H1 (cell line): Measurements from ENCODE around the gene PMFBP1. TPM values are rescaled to one million over a fixed set of nuclear protein-coding genes. Genes with fewer than 3 reads are reported as not detected.

Experiments used
- CTCF ChIA-PET: fragments of 300-600 bp; sonication (Branson Sonifier 250); formaldehyde crosslinking; loops from one replicate; lab custom pipeline; 2021; ENCODE audit not compliant: partially characterized antibody; lab: Charles Lee
- POLR2A ChIA-PET: fragments of 300-600 bp; sonication (Branson Sonifier 250); formaldehyde crosslinking; loops from one replicate; lab custom pipeline; 2021; ENCODE audit warnings: inconsistent platforms; ENCODE audit not compliant: partially characterized antibody; lab: Charles Lee
- DNase-seq, 2 experiments: peaks; one replicate each; pipeline versions ENCODE4 v3.0.0 to v3.0.0-alpha.2; 2010 to 2022; ENCODE audit warnings: low spot score in 2 of 2, low read depth in 1 of 2, mixed read lengths in 1 of 2
- FAIRE-seq: peaks from 2 replicates; lab custom pipeline; 2011; peaks lifted over from hg19 to GRCh38; lab: Jason Lieb, UNC
- H2AFZ ChIP-seq: 2 replicates; pipeline ENCODE4 v1.8.1; 2012; ENCODE audit warnings: low read length, inconsistent platforms
- H2AK5ac ChIP-seq: 2 replicates; pipeline ENCODE4 v1.6.1; 2013; ENCODE audit warnings: low read depth, low read length
- H2BK120ac ChIP-seq: replicated peaks from 2 replicates; pipeline ENCODE3; 2013; ENCODE audit warnings: low read depth, low read length, inconsistent platforms
- H2BK12ac ChIP-seq: 2 replicates; pipeline ENCODE4 v1.6.1; 2013; ENCODE audit warnings: low read depth, low read length
- H2BK15ac ChIP-seq: 2 replicates; pipeline ENCODE4 v1.6.1; 2013; ENCODE audit warnings: low read length
- H2BK20ac ChIP-seq: 2 replicates; pipeline ENCODE4 v1.6.1; 2013; ENCODE audit warnings: low read length
- H2BK5ac ChIP-seq: 2 replicates; pipeline ENCODE4 v1.6.1; 2013; ENCODE audit warnings: low read depth, low read length
- H3K14ac ChIP-seq: 2 replicates; pipeline ENCODE4 v1.6.1; 2013; ENCODE audit warnings: inconsistent platforms; ENCODE audit not compliant: insufficient read length
- H3K18ac ChIP-seq: 2 replicates; pipeline ENCODE4 v1.6.1; 2013; ENCODE audit warnings: low read length; ENCODE audit errors: extremely low read depth
- H3K23ac ChIP-seq: 2 replicates; pipeline ENCODE4 v1.6.1; 2013; ENCODE audit warnings: inconsistent platforms; ENCODE audit not compliant: insufficient read length
- H3K23me2 ChIP-seq: 2 replicates; pipeline ENCODE4 v1.6.1; 2013; ENCODE audit warnings: low read depth, low read length
- H3K27ac ChIP-seq: 2 replicates; pipeline ENCODE4 v1.6.1; 2011; ENCODE audit warnings: low read depth, low read length, inconsistent platforms
- H3K27me3 ChIP-seq, 4 experiments: replicated peaks in 1 of 4; 1 replicate in 1 of 4; 2 replicates in 3 of 4; pipeline versions ENCODE4 v1.6.1 to v1.8.1; 2011 to 2013; ENCODE audit warnings: low read length in 3 of 4, mild to moderate bottlenecking in 3 of 4, inconsistent platforms in 2 of 4, mixed read lengths in 2 of 4, moderate library complexity in 1 of 4; ENCODE audit not compliant: control insufficient read depth in 3 of 4, insufficient read depth in 3 of 4; ENCODE audit errors: extremely low read depth in 1 of 4
- H3K36me3 ChIP-seq, 4 experiments: 2 replicates each; pipeline versions ENCODE4 v1.6.1 to v1.8.1; 2011 to 2013; ENCODE audit warnings: mild to moderate bottlenecking in 4 of 4, low read length in 3 of 4, moderate library complexity in 2 of 4, control low read depth in 1 of 4, inconsistent platforms in 1 of 4; ENCODE audit not compliant: insufficient read depth in 4 of 4, control insufficient read depth in 2 of 4
- H3K4ac ChIP-seq: replicated peaks from 2 replicates; pipeline ENCODE3; 2013; ENCODE audit warnings: low read length, low read depth, mixed read lengths, inconsistent platforms; ENCODE audit not compliant: insufficient read length
- H3K4me1 ChIP-seq, 4 experiments: replicated peaks in 1 of 4; 1 replicate in 1 of 4; 2 replicates in 3 of 4; pipeline versions ENCODE4 v1.6.1 to v1.8.1; 2011 to 2013; ENCODE audit warnings: low read length in 3 of 4, inconsistent platforms in 2 of 4, mixed read lengths in 1 of 4; ENCODE audit not compliant: insufficient read depth in 4 of 4, control insufficient read depth in 3 of 4
- H3K4me2 ChIP-seq, 2 experiments: 2 replicates each; pipeline versions ENCODE4 v1.6.1 to v1.8.1; 2011 to 2013; ENCODE audit warnings: low read depth in 2 of 2, low read length in 2 of 2, control low read depth in 1 of 2, inconsistent platforms in 1 of 2, mild to moderate bottlenecking in 1 of 2; ENCODE audit not compliant: insufficient read depth in 1 of 2
- H3K4me3 ChIP-seq, 4 experiments: fragments of 200-600, 300-600 bp in 1 of 4; sonication (generic), shearing (Covaris generic), sonication (Bioruptor Twin) in 1 of 4; 2 replicates each; pipeline versions ENCODE4 v1.5.1 to v1.8.1; 2011 to 2016; ENCODE audit warnings: low read length in 4 of 4, low read depth in 3 of 4, control low read depth in 2 of 4, inconsistent platforms in 2 of 4, mild to moderate bottlenecking in 2 of 4, mixed read lengths in 1 of 4, moderate library complexity in 1 of 4; ENCODE audit not compliant: insufficient read depth in 2 of 4; ENCODE audit errors: extremely low read depth in 1 of 4
- H3K56ac ChIP-seq: replicated peaks from 2 replicates; pipeline ENCODE3; 2013; ENCODE audit warnings: low read depth, mild to moderate bottlenecking, mixed read lengths, low read length, inconsistent platforms; ENCODE audit not compliant: insufficient read length
- H3K79me1 ChIP-seq: 2 replicates; pipeline ENCODE4 v1.6.1; 2013; ENCODE audit warnings: low read depth, low read length, control low read depth
- H3K79me2 ChIP-seq, 2 experiments: 2 replicates each; pipeline versions ENCODE4 v1.6.1 to v1.8.1; 2012 to 2013; ENCODE audit warnings: low read length in 2 of 2, mild to moderate bottlenecking in 2 of 2, inconsistent platforms in 1 of 2; ENCODE audit not compliant: insufficient read depth in 2 of 2, control insufficient read depth in 1 of 2
- H3K9ac ChIP-seq, 4 experiments: replicated peaks in 1 of 4; 1 replicate in 1 of 4; 2 replicates in 3 of 4; pipeline versions ENCODE4 v1.6.1 to v1.8.1; 2011 to 2013; ENCODE audit warnings: low read depth in 3 of 4, low read length in 3 of 4, control low read depth in 2 of 4, mild to moderate bottlenecking in 2 of 4, moderate library complexity in 2 of 4, inconsistent platforms in 1 of 4; ENCODE audit errors: extremely low read depth in 1 of 4
- H3K9me3 ChIP-seq, 2 experiments: 2 replicates each; pipeline versions ENCODE4 v1.6.1 to v1.8.1; 2012 to 2013; ENCODE audit warnings: mild to moderate bottlenecking in 2 of 2, moderate library complexity in 2 of 2, control low read depth in 1 of 2, inconsistent platforms in 1 of 2, low read depth in 1 of 2, low read length in 1 of 2, mixed read lengths in 1 of 2; ENCODE audit not compliant: insufficient read depth in 2 of 2
- H4K20me1 ChIP-seq, 2 experiments: replicated peaks in 1 of 2; 2 replicates each; pipeline versions ENCODE3 to v1.8.1; 2011 to 2013; ENCODE audit warnings: inconsistent platforms in 2 of 2, low read length in 2 of 2, mild to moderate bottlenecking in 1 of 2; ENCODE audit not compliant: insufficient read depth in 2 of 2, control insufficient read depth in 1 of 2
- H4K5ac ChIP-seq: 2 replicates; pipeline ENCODE4 v1.6.1; 2013; ENCODE audit warnings: low read length, low read depth, mixed read lengths, inconsistent platforms; ENCODE audit not compliant: insufficient read length
- H4K8ac ChIP-seq: 2 replicates; pipeline ENCODE4 v1.8.0; 2013; ENCODE audit warnings: mild to moderate bottlenecking, moderate library complexity, low read length, inconsistent platforms; ENCODE audit not compliant: insufficient read depth; ENCODE audit errors: extremely low read depth
- H4K91ac ChIP-seq: replicated peaks from 2 replicates; pipeline ENCODE3; 2013; ENCODE audit warnings: low read length, mixed read lengths, inconsistent platforms; ENCODE audit not compliant: insufficient read length
- BCL11A ChIP-seq, 2 experiments: IDR thresholded peaks; one replicate each; pipeline ENCODE4 v1.6.1; 2011; ENCODE audit warnings: low read depth in 2 of 2, low read length in 2 of 2, mild to moderate bottlenecking in 2 of 2
- GABPA ChIP-seq: IDR thresholded peaks from 2 replicates; pipeline ENCODE4 v1.6.1; 2011; ENCODE audit warnings: mild to moderate bottlenecking, low read length, moderate library complexity, borderline replicate concordance; ENCODE audit not compliant: insufficient read depth
- JUND ChIP-seq: IDR thresholded peaks from 2 replicates; pipeline ENCODE4 v1.6.1; 2011; ENCODE audit warnings: mild to moderate bottlenecking, improper control_type of control experiment, low read length
- KDM5A ChIP-seq: fragments of 200-600 bp; IDR thresholded peaks from 2 replicates; pipeline ENCODE4 v1.7.1; 2012; ENCODE audit warnings: mild to moderate bottlenecking, low read length, inconsistent platforms, mixed read lengths
- MAFK ChIP-seq: IDR thresholded peaks from 2 replicates; pipeline ENCODE4 v1.6.1; 2012; ENCODE audit warnings: low read depth, mild to moderate bottlenecking, improper control_type of control experiment, low read length
- POLR2A ChIP-seq, 2 experiments: IDR thresholded peaks; 1 replicate in 1 of 2; 2 replicates in 1 of 2; pipeline ENCODE4 v1.6.1; 2011; ENCODE audit warnings: low read depth in 2 of 2, low read length in 2 of 2, mild to moderate bottlenecking in 2 of 2; ENCODE audit errors: control extremely low read depth in 1 of 2
- SIN3A ChIP-seq, 2 experiments: IDR thresholded peaks in 1 of 2; conservative IDR thresholded peaks in 1 of 2; 2 replicates each; pipeline ENCODE4 v1.6.1; 2011 to 2012; ENCODE audit warnings: low read length in 2 of 2, improper control_type of control experiment in 1 of 2, low read depth in 1 of 2, mild to moderate bottlenecking in 1 of 2
- TAF1 ChIP-seq: IDR thresholded peaks from 2 replicates; pipeline ENCODE4 v1.6.1; 2011; ENCODE audit warnings: mild to moderate bottlenecking, low read depth, low read length
- TAF7 ChIP-seq: optimal IDR thresholded peaks from 2 replicates; pipeline ENCODE3; 2011; ENCODE audit warnings: low read depth, mild to moderate bottlenecking, inconsistent platforms, low read length, moderate library complexity, borderline replicate concordance
- WGBS, 2 experiments: shearing (Covaris generic) in 1 of 2; methylation state at CpG; one replicate each; pipeline versions ENCODE4 v1.1.6 to v1.1.7; 2013 to 2015; ENCODE audit warnings: low lambda C conversion rate in 2 of 2, mixed read lengths in 2 of 2, inconsistent platforms in 1 of 2, low coverage in 1 of 2, missing lambda C conversion rate in 1 of 2; ENCODE audit not compliant: insufficient replicate concordance in 2 of 2, insufficient coverage in 1 of 2, insufficient read length in 1 of 2; ENCODE audit errors: extremely low coverage in 1 of 2, missing lambda C conversion rate in 1 of 2; 5-methylcytosine and 5-hydroxymethylcytosine counted together
- polyA plus RNA-seq, 7 experiments: library from polyadenylated mRNA; depleted of rRNA in 3 of 7; stranded (reverse) in 5 of 7; unstranded in 2 of 7; fragments of >200 nt in 5 of 7; fragments of 200-250 nt in 2 of 7; gene quantifications; 1 replicate in 5 of 7; 2 replicates in 1 of 7; 4 replicates in 1 of 7; pipeline versions ENCODE4 v1.2.1 to v1.2.3, GENCODE V29; 2011 to 2013; ENCODE audit warnings: missing spikeins in 2 of 7, mixed read lengths in 2 of 7
- total RNA-seq: library from RNA; stranded (reverse); fragmentation: NEBNext Ultra II Directional; extraction: Animal tissue kit (Norgen Biotek cat#: 25700); gene quantifications from 2 replicates; pipeline ENCODE4 v1.2.1, GENCODE V29; 2021
- TF ChIP-seq, protein P1 (sequence below): IDR thresholded peaks from 2 replicates; pipeline ENCODE4 v1.6.1; 2011; ENCODE audit warnings: low read length, improper control_type of control experiment
- TF ChIP-seq, protein P2 (sequence below): IDR thresholded peaks from 2 replicates; pipeline ENCODE4 v1.6.1; 2012; ENCODE audit warnings: inconsistent platforms

The PMFBP1 gene
- total and polyA plus RNA-seq, 2 of the 8 experiments (the other 6 are each of a cell fraction or from before 2014, with no cell fraction given), result 0.32 to 1.6 TPM

DNA sequence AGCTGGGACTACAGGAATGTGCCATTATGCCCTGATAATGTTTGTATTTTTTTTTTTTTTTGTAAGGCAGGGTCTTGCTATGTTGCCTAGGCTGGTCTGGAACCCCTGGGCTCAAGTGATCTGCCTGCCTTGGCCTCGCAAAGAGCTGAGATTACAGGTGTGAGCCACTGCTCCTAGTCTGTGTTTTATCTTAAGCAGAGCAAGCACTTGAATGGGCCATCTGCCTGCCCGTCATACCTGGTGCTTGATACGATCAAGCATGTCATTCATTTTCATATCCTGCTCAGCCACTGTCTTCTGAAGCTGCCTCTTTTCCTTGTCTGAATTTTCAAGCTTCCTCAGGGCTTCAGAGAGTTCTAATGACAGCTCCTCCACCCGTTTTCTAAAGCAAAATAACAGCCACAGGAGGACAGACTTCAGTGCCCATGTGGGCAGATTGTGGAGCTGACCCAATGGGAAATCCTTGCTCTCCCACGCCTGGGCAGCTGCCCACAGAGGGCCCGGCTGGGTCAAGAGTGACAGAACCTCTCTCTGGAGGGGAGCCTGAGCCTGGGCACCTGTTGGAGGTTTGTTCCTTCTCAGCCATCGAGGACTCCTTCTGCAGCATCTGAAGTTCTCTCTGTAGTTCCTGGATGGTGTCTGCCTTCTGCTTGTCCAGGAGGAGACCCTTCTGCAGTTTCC is 41.8 kb downstream of the PMFBP1 start:
- H3K4me1 ChIP-seq, result peaks cover 0 to 7% (median 0%) of the 10 kb centered on the region in 4 experiments; a peak in 2 of 7 replicates
- no peak overlapping the region for H3K4me2 ChIP-seq
- no peak overlapping the region for H2BK20ac ChIP-seq
- no peak overlapping the region for H4K91ac ChIP-seq
- H3K4ac ChIP-seq, result no peak overlapping the region
- H2AK5ac ChIP-seq, result no peak overlapping the region
- POLR2A ChIA-PET, result no interaction called here
- no peaks in the 10 kb centered on the region for H3K79me1 ChIP-seq
- no peak overlapping the region for H2BK120ac ChIP-seq
- no peak overlapping the region for H4K8ac ChIP-seq
- no peak overlapping the region for H2AFZ ChIP-seq
- no peak overlapping the region for H3K9ac ChIP-seq
- no peak overlapping the region for H3K18ac ChIP-seq
- no peaks in the 10 kb centered on the region for H3K36me3 ChIP-seq
- H2BK12ac ChIP-seq, result no peak overlapping the region
- H2BK5ac ChIP-seq, result 0 out of 2 replicates have a peak overlapping the region, but pooled peaks have one; percentile 19
- FAIRE-seq (no peak), DNase-seq (no peak)
- no peak overlapping the region for H4K5ac ChIP-seq
- H3K23ac ChIP-seq, result no peak overlapping the region
- H2BK15ac ChIP-seq, result no peak overlapping the region
- 86% methylated on average over 7 of the region's 7 CpGs; no CpG with 5 or more reads in 1 of the 2 experiments for WGBS, 2 experiments
- no peak overlapping the region for H3K27ac ChIP-seq
- H3K4me3 ChIP-seq, result no peak overlapping the region
- no peaks in the 10 kb centered on the region for H3K9me3 ChIP-seq
- no peaks in the 10 kb centered on the region for H3K79me2 ChIP-seq
- no peaks in the 10 kb centered on the region for H4K20me1 ChIP-seq
- no peaks in the 10 kb centered on the region for H3K27me3 ChIP-seq
- H3K23me2 ChIP-seq, result no peaks in the 10 kb centered on the region
- no peak overlapping the region for H3K14ac ChIP-seq
- no peak overlapping the region for H3K56ac ChIP-seq
- CTCF ChIA-PET, result interaction anchor here (0.6 to 2.7 kb wide), 12 partner anchors 9 to 345 kb away, joined by 3 to 13 read pairs (median 3); no protein-coding TSS in a partner anchor
- no peak for TF ChIP-seq TAF7
- no peak for TF ChIP-seq POLR2A (IDR thresholded peaks at IDR 0.05; ENCODE audit: control extremely low read depth in 1 of 2, low read depth in 2 of 2, low read length in 2 of 2)
- no peak for TF ChIP-seq MAFK
- no peak for TF ChIP-seq BCL11A (IDR thresholded peaks at IDR 0.05; ENCODE audit: low read depth in 2 of 2, low read length in 2 of 2)
- TF ChIP-seq JUND, result no peak
- TF ChIP-seq, protein P1, sequence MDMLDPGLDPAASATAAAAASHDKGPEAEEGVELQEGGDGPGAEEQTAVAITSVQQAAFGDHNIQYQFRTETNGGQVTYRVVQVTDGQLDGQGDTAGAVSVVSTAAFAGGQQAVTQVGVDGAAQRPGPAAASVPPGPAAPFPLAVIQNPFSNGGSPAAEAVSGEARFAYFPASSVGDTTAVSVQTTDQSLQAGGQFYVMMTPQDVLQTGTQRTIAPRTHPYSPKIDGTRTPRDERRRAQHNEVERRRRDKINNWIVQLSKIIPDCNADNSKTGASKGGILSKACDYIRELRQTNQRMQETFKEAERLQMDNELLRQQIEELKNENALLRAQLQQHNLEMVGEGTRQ, result no peak
- no peak for TF ChIP-seq TAF1
- TF ChIP-seq GABPA, result no peak
- TF ChIP-seq KDM5A, result no peak
- TF ChIP-seq, protein P2, sequence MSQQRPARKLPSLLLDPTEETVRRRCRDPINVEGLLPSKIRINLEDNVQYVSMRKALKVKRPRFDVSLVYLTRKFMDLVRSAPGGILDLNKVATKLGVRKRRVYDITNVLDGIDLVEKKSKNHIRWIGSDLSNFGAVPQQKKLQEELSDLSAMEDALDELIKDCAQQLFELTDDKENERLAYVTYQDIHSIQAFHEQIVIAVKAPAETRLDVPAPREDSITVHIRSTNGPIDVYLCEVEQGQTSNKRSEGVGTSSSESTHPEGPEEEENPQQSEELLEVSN, result no peak
- no peak for TF ChIP-seq SIN3A (conservative IDR thresholded peaks at IDR 0.05 in 1 of 2, IDR thresholded peaks at IDR 0.05 in 1 of 2; ENCODE audit: low read depth in 1 of 2, low read length in 2 of 2)
